GM04504 (cell line): Measurements from ENCODE around the gene SLC16A5.
"Not testable (repeated sequence)": the region's sequence is repeated elsewhere in the genome, so short reads cannot be mapped to it uniquely, and the experiment has no call there.

Source experiments
- DNase-seq: peaks from one replicate; pipeline ENCODE4 v3.0.0-alpha.2; 2012; ENCODE audit warnings: low read depth

Gene SLC16A5, protein sequence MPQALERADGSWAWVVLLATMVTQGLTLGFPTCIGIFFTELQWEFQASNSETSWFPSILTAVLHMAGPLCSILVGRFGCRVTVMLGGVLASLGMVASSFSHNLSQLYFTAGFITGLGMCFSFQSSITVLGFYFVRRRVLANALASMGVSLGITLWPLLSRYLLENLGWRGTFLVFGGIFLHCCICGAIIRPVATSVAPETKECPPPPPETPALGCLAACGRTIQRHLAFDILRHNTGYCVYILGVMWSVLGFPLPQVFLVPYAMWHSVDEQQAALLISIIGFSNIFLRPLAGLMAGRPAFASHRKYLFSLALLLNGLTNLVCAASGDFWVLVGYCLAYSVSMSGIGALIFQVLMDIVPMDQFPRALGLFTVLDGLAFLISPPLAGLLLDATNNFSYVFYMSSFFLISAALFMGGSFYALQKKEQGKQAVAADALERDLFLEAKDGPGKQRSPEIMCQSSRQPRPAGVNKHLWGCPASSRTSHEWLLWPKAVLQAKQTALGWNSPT

GRCh38 chr17:75087558-75088453 is at the start of gene SLC16A5:
SLC16A5 (plus strand) TSS chr17:75087954; CDS start chr17:75093637, 5,683 bp downstream.
- peak; percentile 82 for DNase-seq

DNA sequence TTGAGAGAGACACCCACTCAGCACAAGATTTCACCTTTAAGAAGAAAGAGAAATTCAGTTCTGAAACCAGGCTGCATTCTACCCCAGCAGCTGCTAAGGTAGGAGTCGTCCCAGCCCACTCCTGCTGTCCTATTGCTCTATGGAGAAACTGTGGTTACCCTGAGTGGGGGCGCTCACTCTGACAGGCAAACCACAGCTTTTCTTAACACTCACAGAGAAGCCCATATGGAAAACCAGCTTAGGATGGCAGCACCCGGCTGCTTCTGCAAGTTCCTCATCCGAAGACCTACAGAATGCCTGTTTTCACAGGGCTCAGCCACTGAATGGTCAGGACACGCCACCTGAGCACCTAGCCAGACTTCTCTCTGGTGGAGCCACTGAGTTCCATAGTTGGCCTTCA is 48.5 kb upstream of the SLC16A5 start:
- DNase-seq = no peak

DNA sequence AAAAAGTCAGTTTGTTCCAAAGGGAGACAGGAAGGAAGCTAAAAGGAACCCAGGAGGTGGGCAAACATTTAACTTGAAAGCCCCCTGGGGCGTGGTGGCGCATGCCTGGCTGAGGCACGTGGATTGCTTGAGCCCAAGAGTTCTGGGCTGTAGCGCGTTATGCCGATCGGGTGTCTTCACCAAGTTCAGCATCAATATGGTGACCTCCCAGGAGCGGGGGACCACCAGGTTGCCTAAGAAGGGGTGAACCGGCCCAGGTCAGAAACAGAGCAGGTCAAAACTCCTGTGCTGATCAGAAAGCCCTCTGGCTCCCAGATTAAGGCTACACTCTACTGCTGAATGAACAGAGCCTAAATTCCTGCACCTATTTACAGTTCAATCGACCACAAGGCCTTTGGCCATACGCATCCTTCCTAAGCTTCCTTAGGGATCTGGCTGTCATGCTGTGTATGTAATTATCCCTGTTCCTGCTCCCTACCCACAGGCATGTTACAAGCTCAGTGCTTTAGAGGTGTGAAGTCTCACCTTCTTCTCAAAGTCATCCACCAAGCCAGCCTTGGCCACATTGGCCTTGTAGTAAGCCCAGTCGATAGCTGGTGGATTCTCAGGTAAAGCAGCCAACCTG is 46.0 kb upstream of the SLC16A5 start:
- no peak for DNase-seq

DNA sequence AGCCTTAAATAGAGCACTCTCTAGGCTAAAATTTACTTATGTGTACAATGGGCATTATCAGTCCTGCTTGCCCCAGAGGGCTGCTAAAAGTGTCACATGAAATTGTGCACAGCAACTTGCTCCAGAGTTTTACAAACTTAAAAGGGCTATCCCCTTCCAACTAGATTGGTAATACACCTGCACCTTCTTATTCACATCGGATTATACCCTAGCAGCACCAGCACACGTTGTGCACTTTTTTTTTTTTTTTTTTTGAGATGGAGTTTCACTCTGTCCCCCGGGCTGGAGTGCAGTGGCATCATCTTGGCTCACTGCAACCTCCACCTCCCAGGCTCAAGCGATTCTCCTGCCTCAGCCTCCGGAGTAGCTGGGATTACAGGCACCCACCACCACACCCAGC is 44.0 kb upstream of the SLC16A5 start:
- DNase-seq = not testable (repeated sequence)

DNA sequence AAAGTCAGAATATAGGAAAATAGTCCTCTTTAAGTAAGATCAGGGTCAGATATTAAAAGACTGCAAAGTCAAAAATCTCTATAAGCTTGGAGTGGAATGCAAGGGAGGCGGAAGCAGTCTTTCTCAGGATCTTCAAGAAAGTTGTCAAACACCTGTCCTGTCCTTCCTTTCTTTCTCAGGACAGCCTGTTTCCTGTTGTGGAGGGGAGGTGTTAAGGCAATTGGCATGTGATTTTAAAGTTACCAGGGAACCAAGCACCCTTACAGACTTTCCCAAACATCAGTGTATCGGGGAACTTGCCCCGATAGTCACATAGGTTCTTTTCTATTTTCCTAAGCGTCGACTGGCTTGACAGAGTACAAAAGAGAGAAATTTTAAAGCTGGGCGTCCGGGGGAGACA is 43.0 kb upstream of the SLC16A5 start:
- DNase-seq = no peak

DNA sequence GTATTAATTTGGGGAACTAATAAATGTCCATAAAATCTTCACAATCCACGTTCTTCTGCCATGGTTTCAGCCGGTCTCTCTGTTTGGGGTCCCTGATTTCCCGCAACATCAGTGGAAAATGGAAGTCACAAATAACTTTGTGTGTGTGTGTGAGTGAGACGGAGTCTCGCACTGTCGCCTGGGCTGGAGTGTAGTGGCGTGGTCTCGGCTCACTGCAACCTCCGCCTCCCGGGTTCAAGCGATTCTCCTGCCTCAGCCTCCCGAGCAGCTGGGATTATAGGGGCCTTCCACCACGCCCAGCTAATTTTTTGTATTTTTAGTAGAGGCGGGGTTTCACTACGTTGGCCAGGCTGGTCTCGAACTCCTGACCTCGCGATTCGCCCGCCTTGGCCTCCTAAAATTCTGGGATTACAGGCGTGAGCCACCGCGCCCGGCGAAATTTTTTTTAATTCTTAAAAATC is 41.8 kb upstream of the SLC16A5 start:
- not testable (repeated sequence) for DNase-seq

GRCh38 chr17:75046407-75047289 is 41.1 kb upstream of the SLC16A5 start, which contains the start of the genes ATP5PD and KCTD2:
ATP5PD (minus strand) TSS chr17:75046969; CDS start chr17:75042650, 4,319 bp downstream.
KCTD2 (plus strand) TSS chr17:75047225; CDS start chr17:75047251, 26 bp downstream.
- peak; percentile 94 for DNase-seq

GRCh38 chr17:75047398-75048098 is 40.2 kb upstream of the SLC16A5 start:
- DNase-seq = no peak

- no peak for DNase-seq
Measured at GRCh38 chr17:75048249-75048878, 39.4 kb upstream of the SLC16A5 start.

DNA sequence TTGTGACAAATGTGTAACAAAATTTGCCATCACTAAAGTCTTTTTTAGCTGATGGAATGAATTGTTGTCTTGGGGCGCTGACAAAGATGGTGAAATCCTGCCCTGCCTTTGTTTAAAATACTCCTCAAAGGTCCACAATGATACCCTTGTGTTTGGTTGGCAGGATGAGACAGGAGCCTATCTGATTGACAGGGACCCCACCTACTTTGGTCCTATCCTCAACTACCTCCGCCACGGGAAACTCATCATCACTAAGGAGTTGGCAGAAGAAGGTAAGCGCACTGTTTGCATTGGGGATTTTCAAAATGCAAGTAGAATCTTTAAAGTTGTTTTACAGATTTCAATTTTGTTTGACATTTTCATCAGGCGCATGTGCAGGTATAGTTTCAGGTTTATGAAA is 38.7 kb upstream of the SLC16A5 start:
- no peak for DNase-seq

GRCh38 chr17:75049706-75050105 is 38.0 kb upstream of the SLC16A5 start:
- DNase-seq = no peak

GRCh38 chr17:75051941-75052340 is 35.8 kb upstream of the SLC16A5 start:
- DNase-seq = no peak

- peak; percentile 61 for DNase-seq
Measured at GRCh38 chr17:75059369-75060345, 28.1 kb upstream of the SLC16A5 start.

DNA sequence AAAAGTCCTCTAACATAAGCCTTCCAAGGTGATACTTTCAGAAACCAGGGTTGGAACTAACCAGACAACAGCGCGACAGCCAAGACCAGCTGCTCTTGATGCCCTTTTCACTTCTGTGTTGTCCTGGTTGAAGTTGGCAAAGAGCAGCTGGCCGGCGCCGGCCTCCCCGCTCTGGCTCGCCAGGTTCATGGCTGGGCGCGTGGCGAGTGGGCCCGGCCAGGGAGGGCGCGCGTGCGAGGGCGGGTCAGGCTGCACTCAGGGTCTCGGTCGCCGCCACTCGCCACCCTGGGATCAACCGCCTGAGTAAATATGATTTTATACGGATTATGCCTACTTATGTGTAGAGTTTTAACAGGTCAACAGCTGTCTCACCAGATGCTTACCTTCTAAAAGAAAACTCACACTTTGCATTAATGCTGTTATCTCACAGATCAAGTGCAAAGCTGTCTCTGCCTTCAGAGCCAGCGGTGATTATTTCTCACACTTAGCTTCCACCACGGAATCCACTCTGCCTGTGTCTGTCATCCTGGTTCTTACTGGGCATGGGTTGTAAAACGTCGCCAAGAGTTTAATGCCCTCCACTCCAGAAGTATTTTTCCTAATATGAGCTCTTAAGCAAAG is 27.2 kb upstream of the SLC16A5 start:
- no peak for DNase-seq

DNA sequence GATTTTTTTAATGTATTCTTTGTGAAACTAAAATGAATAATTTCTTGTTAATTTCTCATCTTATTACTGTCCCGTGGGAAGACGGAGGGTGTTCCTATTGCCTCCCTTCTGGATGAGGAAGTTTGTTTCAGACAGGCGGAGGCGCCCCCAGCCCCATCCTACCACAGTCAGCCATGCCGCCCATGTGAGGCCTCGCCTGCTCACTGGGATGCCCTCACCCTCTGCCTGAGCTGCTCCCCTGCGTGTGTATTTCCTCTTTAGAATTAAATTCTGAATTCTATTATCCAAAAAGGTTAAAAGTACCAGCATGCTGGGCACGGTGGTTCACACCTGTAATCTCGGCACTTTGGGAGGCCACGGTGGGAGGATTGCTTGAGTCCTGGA is 26.7 kb upstream of the SLC16A5 start:
- no peak for DNase-seq

GRCh38 chr17:75061618-75062017 is 26.1 kb upstream of the SLC16A5 start:
- no peak for DNase-seq

DNA sequence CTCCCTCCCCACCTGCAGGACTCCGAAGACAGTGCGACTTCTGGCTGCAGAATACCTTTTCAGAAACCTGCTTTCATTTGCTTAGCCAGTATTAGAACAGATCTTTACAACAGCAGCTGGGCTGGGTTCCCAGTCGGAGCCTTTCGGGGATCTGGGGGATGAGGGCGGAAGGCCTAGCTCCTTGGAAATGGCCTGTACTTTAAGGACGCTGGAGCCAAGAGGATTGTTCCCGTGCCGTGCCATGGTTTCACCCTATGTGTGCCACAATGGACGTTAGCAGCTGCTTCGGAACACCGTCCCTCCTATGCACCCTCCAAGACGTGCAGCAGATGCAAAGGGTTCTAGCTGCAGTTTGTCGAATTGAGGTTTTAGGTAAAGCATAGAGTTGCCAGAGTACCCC is 24.6 kb upstream of the SLC16A5 start:
- DNase-seq = no peak

DNA sequence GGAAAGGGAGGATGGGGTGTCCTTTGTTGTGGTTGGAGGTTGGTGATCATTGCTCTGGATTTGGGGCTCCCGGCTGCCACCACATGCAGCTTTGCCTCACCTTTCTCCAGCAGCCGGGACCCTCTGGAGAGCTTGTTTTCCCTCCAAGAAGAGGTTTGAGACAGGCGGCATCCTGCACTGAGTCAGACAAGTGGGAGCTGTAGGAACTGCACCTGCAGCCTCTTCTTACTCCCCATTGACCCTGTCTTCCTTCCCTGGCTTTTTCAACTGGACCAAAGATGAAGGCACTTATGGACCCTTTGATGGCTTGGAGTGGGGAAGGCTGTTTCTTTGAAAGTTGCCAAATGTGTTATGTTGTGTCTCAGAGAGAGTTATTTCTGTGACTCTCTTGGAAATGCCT is 24.1 kb upstream of the SLC16A5 start:
- DNase-seq = no peak
